GM21619 (cell line): ENCODE results near the gene PCDHGA5.
"Not testable (repeated sequence)": the region's sequence is repeated elsewhere in the genome, so short reads cannot be mapped to it uniquely, and the experiment has no call there.

Experiments used
- ATAC-seq: cut with Tn5 transposase; IDR thresholded peaks from one replicate; pipeline ENCODE4 v1.9.1; 2021; ENCODE audit not compliant: unreplicated experiment

Gene PCDHGA5

DNA sequence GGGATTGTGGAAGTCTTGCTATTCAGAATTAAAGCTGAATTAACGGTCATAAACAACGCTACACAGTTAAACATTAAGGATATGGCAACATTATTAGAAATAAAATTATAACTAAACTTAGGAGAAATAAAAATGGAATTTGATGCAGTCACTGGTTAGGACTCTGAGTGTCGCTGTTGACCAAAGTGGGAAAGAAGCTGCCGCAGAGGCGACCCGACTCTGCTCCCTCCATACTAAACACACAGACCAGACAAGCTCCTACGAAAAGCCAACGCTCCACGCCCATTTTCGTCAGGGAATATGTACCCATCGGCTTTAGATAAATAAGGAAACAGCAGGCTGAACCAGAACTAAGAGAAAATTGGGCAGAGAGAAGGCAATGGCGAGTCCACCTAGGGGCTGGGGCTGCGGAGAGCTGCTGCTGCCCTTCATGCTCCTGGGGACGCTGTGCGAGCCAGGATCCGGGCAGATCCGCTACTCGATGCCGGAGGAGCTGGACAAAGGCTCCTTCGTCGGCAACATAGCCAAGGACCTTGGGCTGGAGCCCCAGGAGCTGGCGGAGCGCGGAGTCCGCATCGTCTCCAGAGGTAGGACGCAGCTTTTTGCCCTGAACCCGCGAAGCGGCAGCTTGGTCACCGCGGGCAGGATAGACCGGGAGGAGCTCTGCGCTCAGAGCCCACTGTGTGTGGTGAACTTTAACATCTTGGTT lies at the start of gene PCDHGA5:
PCDHGA5 (plus strand) TSS at position 211 of the 709 bp plus-strand sequence; CDS start at position 380, 169 bp downstream.
- ATAC-seq, result no peak

DNA sequence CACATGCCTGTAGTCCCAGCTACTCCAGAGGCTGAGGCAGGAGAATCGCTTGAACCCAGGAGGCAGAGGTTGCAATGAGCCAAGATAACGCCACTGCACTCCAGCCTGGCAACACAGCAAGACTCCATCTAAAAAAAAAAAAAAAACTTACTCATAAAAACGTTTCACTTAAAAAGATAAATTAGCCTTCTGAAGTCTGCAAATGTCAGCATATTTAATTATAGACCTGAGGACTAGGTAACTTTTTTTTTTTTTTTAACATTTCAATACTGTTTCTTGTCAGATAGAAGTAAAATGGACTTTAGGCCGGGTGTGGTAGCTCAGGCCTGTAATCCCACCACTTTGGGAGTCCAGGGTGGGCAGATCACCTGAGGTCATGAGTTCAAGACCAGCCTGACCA lies 47.0 kb upstream of the PCDHGA5 start:
- ATAC-seq, result not testable (repeated sequence)

- ATAC-seq, result no peak
Measured at GRCh38 chr5:141319202-141319601, 44.8 kb upstream of the PCDHGA5 start.

DNA sequence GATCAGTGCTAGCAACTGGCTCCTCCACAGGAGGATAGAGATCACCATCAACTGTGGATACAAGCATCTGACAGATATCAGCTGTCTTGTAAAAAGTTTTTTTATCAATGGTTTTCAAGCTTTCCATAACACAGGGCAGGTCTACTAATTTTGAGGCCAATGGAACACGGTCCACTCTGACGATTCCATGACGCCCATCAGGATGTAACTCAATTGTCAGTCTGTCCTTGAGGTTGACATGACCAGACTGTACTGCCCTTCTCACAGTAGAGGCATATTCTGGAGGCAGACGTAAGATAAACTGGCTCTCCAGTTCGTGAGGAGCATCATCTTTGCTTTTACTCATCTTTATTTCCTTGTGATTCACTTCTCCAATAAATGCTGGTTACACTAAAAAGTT lies 44.3 kb upstream of the PCDHGA5 start:
- no peak for ATAC-seq

DNA sequence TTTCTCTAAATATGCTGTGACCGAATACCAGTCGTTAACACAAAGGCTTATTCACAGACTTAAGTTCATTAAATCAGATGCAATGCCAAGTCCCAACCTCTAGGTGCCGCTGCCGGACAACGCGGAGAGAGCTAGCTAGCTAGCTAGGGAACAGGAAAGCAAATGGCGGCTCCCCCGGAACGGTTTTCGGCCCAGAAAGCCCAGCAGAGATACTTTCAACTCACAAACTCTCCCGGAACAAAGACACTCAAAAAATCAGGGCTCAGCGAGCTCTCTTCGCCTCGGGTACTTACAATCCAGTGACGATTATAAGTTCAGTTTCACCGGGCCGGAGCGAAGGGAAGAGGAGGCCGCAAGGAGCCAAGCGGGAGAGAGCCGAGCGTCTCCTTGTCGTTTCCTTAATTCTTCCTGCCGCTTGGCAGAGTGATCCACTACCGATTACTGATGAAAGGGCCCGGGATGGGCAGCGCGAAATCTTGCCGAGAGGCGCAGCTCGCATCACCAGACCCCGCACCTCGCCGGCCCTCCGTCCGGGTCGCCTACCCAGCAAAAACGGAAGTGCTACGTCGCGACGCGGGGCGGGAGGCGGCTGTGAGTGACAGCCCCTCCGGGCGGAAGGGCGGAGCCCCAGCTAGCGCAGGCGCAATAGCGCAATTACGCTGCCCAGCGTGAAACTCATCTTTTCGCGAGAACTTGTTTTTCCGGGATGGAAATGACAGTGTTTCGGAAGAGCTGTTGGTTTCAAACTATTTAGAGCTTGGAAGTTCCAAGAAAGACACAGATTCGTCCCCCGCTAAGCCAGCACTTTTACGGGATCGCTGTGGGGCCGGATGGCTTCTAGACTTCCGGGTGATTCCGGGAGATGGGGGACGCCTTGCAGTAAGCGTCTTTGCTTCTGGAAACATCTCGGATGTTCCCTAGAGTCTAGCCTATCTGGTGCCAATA lies 43.5 kb upstream of the PCDHGA5 start, which contains the start of gene TAF7:
TAF7 (minus strand) TSS at position 560 of the 945 bp plus-strand sequence. CDS start 740 bp downstream, outside the sequence.
- peak; percentile 93 for ATAC-seq

GRCh38 chr5:141322261-141322660 lies 41.7 kb upstream of the PCDHGA5 start:
- ATAC-seq, result no peak

DNA sequence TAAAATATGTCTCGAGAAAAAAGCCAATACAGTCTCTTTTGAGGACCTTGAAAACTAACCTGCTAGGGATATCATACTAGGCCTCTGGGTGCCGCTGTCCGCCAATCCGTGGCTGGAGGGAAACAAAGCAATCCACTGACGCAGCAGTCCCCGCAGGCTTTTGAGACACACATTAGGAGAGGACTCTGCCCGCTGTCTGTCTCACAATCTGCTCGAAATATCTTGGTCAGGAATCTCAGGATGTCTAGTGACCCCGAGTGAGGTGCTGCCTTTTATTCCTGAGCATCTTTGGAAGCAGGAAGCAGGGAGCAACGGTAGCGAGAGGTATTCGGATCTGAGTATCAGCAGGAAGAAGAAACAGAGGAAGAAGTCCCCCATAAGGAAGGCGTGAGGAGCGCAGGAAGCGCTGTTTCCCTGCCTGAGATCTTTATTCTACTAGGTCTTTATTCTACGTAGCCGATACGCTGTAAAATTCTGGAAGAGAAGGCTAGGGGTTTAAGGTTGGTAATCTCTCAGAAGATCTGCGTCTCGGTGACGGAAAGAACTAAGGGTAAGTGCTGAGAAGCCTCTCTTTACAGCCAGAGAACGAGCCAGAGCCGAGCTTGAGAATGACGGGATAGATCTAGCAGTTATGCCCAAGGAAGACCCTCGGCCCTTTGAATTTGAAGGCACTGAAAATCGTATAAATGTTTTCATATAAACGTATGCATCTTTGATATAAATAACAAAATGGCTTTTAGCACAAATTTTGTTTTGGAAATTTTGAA lies 37.7 kb upstream of the PCDHGA5 start:
- peak; percentile 89 for ATAC-seq

DNA sequence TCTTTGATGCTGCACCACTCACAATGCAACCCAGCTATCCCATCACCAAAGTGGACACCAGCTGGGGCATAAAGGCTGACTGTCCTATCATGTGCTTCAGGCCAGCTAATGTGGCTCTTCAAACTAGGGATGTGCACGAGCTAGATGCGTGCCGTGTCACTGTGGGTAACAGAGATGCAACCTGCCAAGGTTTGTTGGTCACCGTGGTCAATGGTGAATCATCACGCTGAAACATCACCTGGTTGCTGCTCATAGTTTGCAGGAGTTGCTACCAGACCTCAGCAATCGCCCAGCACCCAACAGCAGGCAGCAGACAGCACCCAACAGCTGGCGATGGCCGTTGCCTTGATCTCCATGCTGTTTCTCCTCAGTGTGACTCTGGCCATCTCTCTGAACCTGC lies 35.7 kb upstream of the PCDHGA5 start:
- ATAC-seq, result no peak

DNA sequence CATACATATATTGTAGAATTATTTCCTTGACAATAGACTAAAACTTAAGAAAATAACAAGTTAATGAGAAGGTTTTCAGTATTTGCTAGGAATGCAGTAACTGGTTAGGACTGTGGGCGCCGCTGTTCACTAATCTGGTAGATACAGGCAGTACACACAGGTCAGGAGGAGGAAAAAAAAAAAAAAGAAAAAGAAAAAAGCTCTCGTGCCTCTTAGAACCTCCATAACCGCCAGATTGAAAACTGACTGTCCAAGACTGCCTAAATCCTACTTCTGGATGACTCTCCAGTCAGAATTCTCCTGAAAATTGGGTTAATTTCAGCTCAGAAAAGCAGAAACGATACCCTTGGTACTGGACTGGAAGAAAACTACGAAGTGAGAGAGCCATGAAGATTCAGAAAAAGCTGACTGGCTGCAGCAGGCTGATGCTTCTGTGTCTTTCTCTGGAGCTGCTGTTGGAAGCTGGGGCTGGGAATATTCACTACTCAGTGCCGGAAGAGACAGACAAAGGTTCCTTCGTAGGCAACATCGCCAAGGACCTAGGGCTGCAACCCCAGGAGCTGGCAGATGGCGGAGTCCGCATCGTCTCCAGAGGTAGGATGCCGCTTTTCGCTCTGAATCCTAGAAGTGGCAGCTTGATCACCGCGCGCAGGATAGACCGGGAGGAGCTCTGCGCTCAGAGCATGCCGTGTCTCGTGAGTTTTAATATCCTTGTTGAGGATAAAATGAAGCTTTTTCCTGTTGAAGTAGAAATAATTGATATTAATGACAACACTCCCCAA lies 33.5 kb upstream of the PCDHGA5 start, which contains the start of gene PCDHGA1:
PCDHGA1 (plus strand) TSS at position 216 of the 782 bp plus-strand sequence.
- ATAC-seq, result peak; percentile 42

DNA sequence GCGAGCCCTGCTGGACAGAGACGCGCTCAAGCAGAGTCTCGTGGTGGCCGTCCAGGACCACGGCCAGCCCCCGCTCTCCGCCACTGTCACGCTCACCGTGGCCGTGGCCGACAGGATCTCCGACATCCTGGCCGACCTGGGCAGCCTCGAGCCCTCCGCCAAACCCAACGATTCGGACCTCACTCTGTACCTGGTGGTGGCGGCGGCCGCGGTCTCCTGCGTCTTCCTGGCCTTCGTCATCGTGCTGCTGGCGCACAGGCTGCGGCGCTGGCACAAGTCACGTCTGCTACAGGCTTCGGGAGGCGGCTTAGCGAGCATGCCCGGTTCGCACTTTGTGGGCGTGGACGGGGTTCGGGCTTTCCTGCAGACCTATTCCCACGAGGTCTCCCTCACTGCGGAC lies 31.4 kb upstream of the PCDHGA5 start:
- not testable (repeated sequence) for ATAC-seq

- peak; percentile 61 for ATAC-seq
Measured at GRCh38 chr5:141338538-141339306, 25.2 kb upstream of the PCDHGA5 start, which contains the start of gene PCDHGA2. PCDHGA2 (plus strand) TSS chr5:141338760.

DNA sequence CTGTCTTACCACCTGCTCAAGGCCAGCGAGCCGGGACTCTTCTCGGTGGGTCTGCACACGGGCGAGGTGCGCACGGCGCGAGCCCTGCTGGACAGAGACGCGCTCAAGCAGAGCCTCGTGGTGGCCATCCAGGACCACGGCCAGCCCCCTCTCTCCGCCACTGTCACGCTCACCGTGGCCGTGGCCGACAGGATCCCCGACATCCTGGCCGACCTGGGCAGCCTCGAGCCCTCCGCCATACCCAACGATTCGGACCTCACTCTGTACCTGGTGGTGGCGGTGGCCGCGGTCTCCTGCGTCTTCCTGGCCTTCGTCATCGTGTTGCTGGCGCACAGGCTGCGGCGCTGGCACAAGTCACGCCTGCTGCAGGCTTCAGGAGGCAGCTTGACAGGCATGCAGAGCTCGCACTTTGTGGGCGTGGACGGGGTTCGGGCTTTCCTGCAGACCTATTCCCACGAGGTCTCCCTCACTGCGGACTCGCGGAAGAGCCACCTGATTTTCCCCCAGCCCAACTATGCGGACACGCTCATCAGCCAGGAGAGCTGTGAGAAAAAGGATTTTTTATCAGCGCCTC lies 23.1 kb upstream of the PCDHGA5 start:
- ATAC-seq, result not testable (repeated sequence)

DNA sequence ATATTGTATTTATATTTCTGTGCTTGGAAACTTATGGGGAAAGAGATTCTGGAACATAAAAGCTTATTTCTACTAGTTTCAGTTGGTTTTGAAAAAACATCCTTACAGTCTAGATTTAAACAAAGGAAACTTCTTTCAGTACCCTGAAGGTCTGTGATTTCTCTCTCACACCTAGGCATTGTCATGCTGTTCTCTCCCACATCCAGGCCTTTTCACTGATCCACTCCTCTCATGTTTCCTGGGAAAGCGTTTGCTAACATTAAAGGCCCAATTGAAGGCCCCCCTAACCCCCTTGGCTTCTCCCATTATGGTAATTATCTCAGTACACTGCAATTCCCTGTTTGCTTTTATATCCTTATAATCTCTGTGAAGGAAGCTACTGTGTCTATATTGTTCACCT lies 21.2 kb upstream of the PCDHGA5 start:
- ATAC-seq, result no peak

GRCh38 chr5:141343242-141343952 lies 20.6 kb upstream of the PCDHGA5 start, which contains the start of gene PCDHGA3:
PCDHGA3 (plus strand) TSS chr5:141343829; CDS start chr5:141344034, 205 bp downstream.
- no peak for ATAC-seq

- no peak for ATAC-seq
Measured at GRCh38 chr5:141343953-141344463, 20.0 kb upstream of the PCDHGA5 start.

- no peak for ATAC-seq
Measured at GRCh38 chr5:141345327-141345726, 18.6 kb upstream of the PCDHGA5 start.

- not testable (repeated sequence) for ATAC-seq
Measured at GRCh38 chr5:141346017-141346416, 17.9 kb upstream of the PCDHGA5 start.
